Lower lobe of right lung (tissue), 2 donors: ENCODE measurements around the gene ADAT3. TPM values are rescaled to one million over a fixed set of nuclear protein-coding genes. Genes with fewer than 3 reads are reported as not detected.
A peak's percentile ranks its signal among the peaks of the same experiment; 100 is the strongest.

Source experiments
- ATAC-seq, 2 donors: fragments of 200-7000 bp; cut with Tn5 transposase; one replicate each; pipeline ENCODE4 v1.9.1; 2020 to 2022; ENCODE audit warnings: mild to moderate bottlenecking in 2 of 2, moderate library complexity in 2 of 2
- DNase-seq: peaks from one replicate; pipeline ENCODE4 v3.0.0-alpha.2; 2020
- H3K27ac ChIP-seq: fragments of 200-600 bp; one replicate; pipeline ENCODE4 v1.8.0; 2022
- H3K27me3 ChIP-seq: fragments of 200-600 bp; one replicate; pipeline ENCODE4 v1.8.0; 2022; ENCODE audit warnings: low read depth
- H3K36me3 ChIP-seq: fragments of 200-600 bp; one replicate; pipeline ENCODE4 v1.8.0; 2022; ENCODE audit warnings: mild to moderate bottlenecking
- H3K4me1 ChIP-seq: fragments of 200-600 bp; one replicate; pipeline ENCODE4 v1.8.0; 2022
- H3K4me3 ChIP-seq: fragments of 200-600 bp; one replicate; pipeline ENCODE4 v1.8.0; 2022; ENCODE audit warnings: mild to moderate bottlenecking
- H3K9me3 ChIP-seq: fragments of 200-600 bp; one replicate; pipeline ENCODE4 v1.8.0; 2022
- intact Hi-C: fragments of 100-400 bp; cut with DNase I; formaldehyde crosslinking; loops from one replicate; pipeline ENCODE4 v1.11.0; 2022
- total RNA-seq: library from RNA; stranded (reverse); fragmentation: NEBNext Ultra II Directional; extraction: Animal tissue kit (Norgen Biotek cat#: 25700); gene quantifications from one replicate; pipeline ENCODE4 v1.2.1, GENCODE V29; 2021
- TF ChIP-seq, protein P1 (sequence below): fragments of 200-600 bp; IDR thresholded peaks from one replicate; pipeline ENCODE4 v1.8.0; 2022; ENCODE audit warnings: antibody characterized with exemption, mild to moderate bottlenecking
- donor health status: DM: no; HTN: yes; CAD: no; lungs with severe emphysema.

ADAT3 gene
- total RNA-seq, 1 donor from 2014 or later: 6.2 TPM

DNA sequence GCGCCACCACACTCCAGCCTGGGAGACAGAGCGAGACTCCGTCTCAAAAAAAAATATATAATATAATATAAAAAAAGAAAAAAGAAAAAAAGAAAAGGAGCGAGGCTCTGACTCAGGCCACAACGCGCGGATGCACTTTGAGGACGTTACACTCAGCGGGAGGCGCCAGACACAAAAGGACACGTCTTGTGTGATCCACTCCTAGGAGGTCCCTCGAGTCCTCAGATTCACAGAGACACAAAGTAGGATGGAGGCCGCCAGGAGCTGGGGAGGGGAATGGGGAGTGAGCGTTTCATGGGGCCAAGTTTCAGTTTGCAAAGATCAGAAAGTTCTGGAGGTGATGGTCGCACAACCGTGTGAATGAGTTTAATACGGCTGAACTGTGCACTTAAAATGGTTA lies 11.4 kb upstream of the ADAT3 start:
- no peak overlapping the region for H3K4me3 ChIP-seq
- intact Hi-C loops: no loop called here
- peaks cover 34% of the 10 kb centered on the region for H3K4me1 ChIP-seq
- ATAC-seq (no peak), DNase-seq (no peak)
- H3K9me3 ChIP-seq: no peaks in the 10 kb centered on the region
- no peaks in the 10 kb centered on the region for H3K36me3 ChIP-seq
- TF ChIP-seq, protein P1, sequence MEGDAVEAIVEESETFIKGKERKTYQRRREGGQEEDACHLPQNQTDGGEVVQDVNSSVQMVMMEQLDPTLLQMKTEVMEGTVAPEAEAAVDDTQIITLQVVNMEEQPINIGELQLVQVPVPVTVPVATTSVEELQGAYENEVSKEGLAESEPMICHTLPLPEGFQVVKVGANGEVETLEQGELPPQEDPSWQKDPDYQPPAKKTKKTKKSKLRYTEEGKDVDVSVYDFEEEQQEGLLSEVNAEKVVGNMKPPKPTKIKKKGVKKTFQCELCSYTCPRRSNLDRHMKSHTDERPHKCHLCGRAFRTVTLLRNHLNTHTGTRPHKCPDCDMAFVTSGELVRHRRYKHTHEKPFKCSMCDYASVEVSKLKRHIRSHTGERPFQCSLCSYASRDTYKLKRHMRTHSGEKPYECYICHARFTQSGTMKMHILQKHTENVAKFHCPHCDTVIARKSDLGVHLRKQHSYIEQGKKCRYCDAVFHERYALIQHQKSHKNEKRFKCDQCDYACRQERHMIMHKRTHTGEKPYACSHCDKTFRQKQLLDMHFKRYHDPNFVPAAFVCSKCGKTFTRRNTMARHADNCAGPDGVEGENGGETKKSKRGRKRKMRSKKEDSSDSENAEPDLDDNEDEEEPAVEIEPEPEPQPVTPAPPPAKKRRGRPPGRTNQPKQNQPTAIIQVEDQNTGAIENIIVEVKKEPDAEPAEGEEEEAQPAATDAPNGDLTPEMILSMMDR: no peak
- no peaks in the 10 kb centered on the region for H3K27me3 ChIP-seq
- no peak overlapping the region for H3K27ac ChIP-seq

DNA sequence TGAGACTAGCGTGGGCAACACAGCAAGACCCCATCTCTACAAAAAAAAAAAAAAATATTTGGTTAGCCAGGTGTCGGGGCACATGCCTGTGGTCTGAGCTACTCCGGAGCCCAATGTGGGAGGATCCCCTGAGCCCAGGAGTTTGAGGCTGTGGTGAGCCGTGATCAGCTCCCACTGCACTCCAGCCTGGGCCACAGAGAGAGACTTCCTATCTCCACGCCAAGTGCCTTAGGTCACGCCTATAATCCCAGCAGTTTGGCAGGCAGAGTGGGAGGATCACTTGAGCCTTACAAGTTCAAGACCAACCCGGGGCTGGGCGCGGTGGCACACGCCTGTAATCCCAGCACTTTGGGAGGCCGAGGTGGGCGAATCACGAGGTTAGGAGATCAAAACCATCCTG lies 8.7 kb upstream of the ADAT3 start:
- H3K4me3 ChIP-seq: no peak overlapping the region
- H3K36me3 ChIP-seq: no peaks in the 10 kb centered on the region
- DNase-seq (peak; percentile 46), ATAC-seq (no peak)
- H3K4me1 ChIP-seq: peaks cover 34% of the 10 kb centered on the region
- H3K9me3 ChIP-seq: no peaks in the 10 kb centered on the region
- H3K27ac ChIP-seq: no peak overlapping the region
- H3K27me3 ChIP-seq: no peaks in the 10 kb centered on the region
- intact Hi-C loops: no loop called here
- TF ChIP-seq, protein P1: no peak

DNA sequence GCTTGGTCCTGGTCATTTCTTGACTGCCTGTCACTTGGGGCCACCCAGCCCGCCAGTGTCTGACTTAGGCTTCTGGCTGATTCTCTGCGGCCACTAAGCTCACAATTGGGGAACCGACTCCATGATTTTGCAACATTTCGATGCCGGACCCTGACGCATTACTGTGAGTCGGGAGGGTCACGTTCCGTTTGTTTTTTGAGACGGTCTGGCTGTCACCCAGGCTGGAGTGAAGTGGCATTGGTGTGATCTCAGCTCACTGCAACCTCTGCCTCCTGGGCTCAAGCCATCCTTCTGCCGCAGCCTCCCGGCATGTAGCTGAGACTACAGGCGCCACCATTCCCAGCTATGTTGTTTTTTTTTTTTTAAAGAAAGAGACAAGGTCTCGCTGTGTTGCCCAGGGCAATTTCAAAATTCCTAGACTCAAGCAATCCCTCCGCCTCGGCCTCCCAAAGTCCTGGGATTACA lies 3.2 kb upstream of the ADAT3 start:
- intact Hi-C loops: no loop called here
- ATAC-seq (peak in 1 of 2 donors; percentile 1), DNase-seq (peak; percentile 78)
- peak overlapping the region; percentile 78 for H3K27ac ChIP-seq
- H3K4me3 ChIP-seq: no peak overlapping the region
- H3K36me3 ChIP-seq: no peaks in the 10 kb centered on the region
- H3K27me3 ChIP-seq: no peaks in the 10 kb centered on the region
- TF ChIP-seq, protein P1: no peak
- H3K9me3 ChIP-seq: no peaks in the 10 kb centered on the region
- H3K4me1 ChIP-seq: peaks cover 39% of the 10 kb centered on the region

DNA sequence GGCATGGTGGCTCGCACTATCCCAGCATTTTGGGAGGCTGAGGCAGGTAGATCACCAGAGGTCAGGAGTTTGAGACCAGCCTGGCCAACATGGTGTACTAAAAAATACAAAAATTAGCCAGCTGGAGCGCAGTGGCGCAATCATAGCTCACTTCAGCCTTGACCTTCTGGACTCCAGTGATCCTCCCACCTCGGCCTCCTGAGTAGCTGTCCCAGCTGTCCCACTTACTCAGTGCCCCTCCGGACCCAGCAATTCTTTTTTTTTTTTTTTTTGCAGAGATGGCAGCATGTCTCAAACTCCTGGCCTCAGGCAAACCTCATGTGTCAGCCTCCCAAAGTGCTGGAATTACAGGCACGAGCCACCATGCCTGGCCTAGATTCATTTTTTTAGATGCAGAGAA lies 2.3 kb upstream of the ADAT3 start:
- Histone ChIP-seq H3K4me3 (no peak overlapping the region), H3K27ac (peak overlapping the region; percentile 18), H3K4me1 (peaks cover 38% of the 10 kb centered on the region), H3K36me3 (no peaks in the 10 kb centered on the region), H3K27me3 (no peaks in the 10 kb centered on the region), H3K9me3 (no peaks in the 10 kb centered on the region)
- DNase-seq (no peak), ATAC-seq (no peak)
- intact Hi-C loops: no loop called here
- TF ChIP-seq, protein P1: no peak

DNA sequence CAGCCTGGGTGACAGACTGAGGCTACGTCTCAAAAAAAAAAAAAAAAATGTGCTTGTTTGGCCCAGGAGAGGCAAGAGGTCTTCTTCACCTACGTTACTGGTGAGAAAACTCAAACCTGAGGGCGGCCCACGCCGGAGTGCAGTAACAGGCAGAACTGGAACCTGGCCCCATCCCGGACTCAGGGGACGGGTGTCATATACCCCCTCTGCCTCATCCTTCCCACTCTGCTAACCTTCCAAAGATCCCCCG lies 414 bp upstream of the ADAT3 start:
- ATAC-seq (peak in 1 of 2 donors; percentile 0), DNase-seq (no peak)
- peak overlapping the region; percentile 86 for H3K27ac ChIP-seq
- H3K4me3 ChIP-seq: peak overlapping the region; percentile 67
- intact Hi-C loops: no loop called here
- TF ChIP-seq, protein P1: no peak
- H3K36me3 ChIP-seq: no peaks in the 10 kb centered on the region
- H3K9me3 ChIP-seq: no peaks in the 10 kb centered on the region
- no peaks in the 10 kb centered on the region for H3K27me3 ChIP-seq
- H3K4me1 ChIP-seq: peaks cover 53% of the 10 kb centered on the region

DNA sequence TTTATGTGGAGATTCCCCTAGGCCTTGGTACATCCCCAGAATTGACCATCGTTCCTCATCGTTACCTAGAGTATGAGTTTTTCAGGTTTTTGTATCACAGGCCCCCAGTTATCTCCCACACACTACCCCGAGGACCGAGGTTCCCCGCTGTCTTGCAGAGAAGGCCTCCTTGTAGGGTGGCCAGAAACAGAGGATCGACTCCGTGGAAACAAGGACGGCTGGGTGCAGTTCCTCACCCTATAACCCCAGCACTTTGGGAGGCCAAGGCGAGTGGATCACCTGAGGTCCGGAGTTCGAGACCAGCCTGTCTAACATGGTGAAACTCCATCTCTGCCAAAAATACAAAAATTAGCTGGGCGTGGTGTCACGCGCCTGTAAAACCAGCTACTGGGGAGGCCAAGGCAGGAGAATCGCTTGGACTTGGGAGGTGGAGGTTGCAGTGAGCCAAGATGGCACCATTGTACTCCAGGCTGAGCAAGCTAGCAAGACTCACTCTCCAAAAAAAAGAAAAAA lies 720 bp downstream of the ADAT3 start:
- peaks cover 63% of the 10 kb centered on the region for H3K4me1 ChIP-seq
- intact Hi-C loops: no loop called here
- peak overlapping the region; percentile 67 for H3K4me3 ChIP-seq

More for the DNA sequence above, 720 bp downstream of the ADAT3 start:
- H3K36me3 ChIP-seq: no peaks in the 10 kb centered on the region
- H3K9me3 ChIP-seq: no peaks in the 10 kb centered on the region
- H3K27ac ChIP-seq: peak overlapping the region; percentile 86
- DNase-seq (no peak), ATAC-seq (no peak)
- H3K27me3 ChIP-seq: no peaks in the 10 kb centered on the region
- TF ChIP-seq, protein P1: no peak
